Measurements from ENCODE around the gene FAM117B.

- no peak for TF ChIP-seq CTCF (IDR thresholded peaks at IDR 0.05)
- TF ChIP-seq USF2 (IDR thresholded peaks at IDR 0.05), result no peak
- no peak for TF ChIP-seq ZSCAN20 (CRISPR knock-in tag; IDR thresholded peaks at IDR 0.05)
- no peak for TF ChIP-seq PBX3 (IDR thresholded peaks at IDR 0.05)
- no peak for TF ChIP-seq SREBF2 (IDR thresholded peaks at IDR 0.05)
- TF ChIP-seq ELK1 (IDR thresholded peaks at IDR 0.05; ENCODE audit: low read depth, low read length), result no peak
Measured at GRCh38 chr2:202604699-202605098, 30.1 kb upstream of the FAM117B start.
